Muscle of back (tissue), 11 donors: ENCODE measurements around the gene ETNK1. TPM values are rescaled to one million over a fixed set of nuclear protein-coding genes. Genes with fewer than 3 reads are reported as not detected.

Experiments used
- DNase-seq, 3 donors: peaks; one replicate each; pipeline versions ENCODE4 v3.0.0 to v3.0.0-alpha.2; 2013
- polyA plus RNA-seq, 10 donors: library from polyadenylated mRNA; unstranded; fragments of 120-200 nt; gene quantifications; one replicate each; pipeline ENCODE4 v1.2.1, GENCODE V29; 2013; ENCODE audit not compliant: insufficient read length in 10 of 10

ETNK1 gene
- polyA plus RNA-seq, 10 donors = 16.4 to 27.9 (median 23.2) TPM

DNA sequence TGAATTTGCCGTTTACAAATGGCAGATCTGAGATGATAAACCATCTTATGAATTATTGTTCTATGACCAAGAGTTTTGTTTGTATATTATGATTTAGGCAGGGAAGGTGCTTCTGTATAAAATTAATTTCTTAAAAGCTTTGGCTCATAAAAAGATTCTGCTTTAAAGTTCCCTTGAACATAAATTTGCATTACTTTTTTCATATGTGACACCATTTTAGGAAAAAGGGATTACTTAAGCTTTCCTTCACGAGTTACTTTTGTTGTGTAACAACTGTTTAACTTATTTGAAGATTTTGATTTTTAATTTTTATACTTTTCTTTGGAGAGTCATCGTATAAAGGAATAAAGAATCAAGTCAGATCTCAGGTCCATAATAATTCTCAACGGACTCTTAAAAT is 3.3 kb downstream of the ETNK1 start:
- no peak for DNase-seq

DNA sequence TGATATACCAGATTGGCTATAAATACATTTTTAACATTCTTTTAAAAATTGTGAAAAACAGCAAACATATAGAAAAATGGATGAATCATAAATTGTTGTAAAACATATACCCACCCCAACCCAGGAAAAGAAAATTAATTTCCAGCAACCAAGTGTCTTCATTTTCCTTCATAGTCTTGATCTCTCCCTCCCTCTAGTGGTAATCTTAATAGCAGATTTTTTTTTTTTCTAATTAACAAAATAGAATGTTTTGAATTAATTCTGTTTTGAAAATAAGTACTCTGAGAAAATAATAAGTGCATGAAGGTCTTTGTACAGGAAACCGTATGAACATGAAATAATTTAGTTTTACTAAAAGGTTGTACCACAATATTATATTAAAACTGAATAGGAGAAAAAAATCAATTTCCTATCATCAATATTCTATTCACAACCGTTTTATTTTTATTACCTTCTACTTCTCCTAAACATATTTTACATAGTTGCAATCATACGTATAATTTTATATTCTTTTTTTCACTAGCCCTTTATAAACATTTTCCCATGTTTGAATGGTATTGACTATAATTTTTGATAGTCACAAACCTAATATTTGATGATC is 7.0 kb downstream of the ETNK1 start:
- no peak for DNase-seq

DNA sequence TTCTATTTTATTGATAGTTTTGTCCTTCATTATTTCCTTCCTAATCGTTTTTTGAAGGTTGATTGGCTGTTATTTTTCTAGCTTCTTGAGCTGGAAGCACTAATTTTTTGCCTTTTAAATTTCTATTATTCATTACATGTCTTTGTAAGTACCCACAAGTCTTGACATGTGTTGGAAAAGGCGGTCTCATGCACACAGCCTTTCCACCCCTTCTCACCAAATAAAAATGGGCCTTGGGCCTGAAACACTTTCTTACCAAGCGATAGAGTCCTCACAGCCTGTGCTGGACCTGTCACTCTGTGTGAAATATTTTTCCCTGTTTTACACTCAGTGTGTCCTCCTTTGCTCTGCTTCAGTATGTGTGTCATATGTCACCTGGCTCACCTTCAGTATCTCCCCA is 9.9 kb downstream of the ETNK1 start:
- no peak for DNase-seq

DNA sequence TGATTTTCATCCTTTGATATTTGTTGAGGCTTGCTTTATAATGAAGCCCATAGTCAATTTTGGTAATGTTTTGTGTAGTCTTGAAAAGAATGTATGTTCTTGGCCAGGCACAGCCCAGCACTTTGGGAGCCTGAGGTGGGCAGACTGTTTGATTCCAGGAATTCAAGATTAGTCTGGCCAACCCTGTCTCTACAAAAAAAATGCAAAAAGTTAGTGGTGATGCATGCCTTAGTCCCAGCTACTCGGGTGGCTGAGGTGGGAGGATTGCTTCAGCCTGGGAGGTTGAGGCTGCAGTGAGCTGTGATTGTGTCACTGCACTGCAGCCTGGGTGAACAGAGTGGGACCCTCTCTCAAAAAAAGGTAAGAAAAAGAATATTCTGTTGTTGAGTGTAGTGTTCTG is 10.8 kb downstream of the ETNK1 start:
- no peak for DNase-seq

DNA sequence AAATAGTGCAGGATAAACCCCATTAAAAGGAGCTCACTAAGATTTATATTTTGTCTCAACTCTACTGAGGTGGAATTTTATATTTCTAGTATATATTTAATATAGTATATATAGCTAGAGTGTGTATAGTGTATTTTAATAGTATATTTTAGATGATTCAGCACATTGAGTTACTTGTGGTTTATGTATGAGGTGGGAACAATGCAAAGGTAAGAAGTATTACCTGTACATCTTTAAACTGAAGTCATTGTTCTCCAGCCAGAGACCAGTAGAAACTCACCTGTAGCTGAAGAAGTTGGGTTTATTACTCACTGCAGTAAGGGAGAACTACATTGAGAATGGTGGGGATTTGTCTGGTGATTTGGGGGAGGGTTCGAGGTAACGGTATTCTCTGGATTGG is 15.9 kb downstream of the ETNK1 start:
- no peak for DNase-seq

DNA sequence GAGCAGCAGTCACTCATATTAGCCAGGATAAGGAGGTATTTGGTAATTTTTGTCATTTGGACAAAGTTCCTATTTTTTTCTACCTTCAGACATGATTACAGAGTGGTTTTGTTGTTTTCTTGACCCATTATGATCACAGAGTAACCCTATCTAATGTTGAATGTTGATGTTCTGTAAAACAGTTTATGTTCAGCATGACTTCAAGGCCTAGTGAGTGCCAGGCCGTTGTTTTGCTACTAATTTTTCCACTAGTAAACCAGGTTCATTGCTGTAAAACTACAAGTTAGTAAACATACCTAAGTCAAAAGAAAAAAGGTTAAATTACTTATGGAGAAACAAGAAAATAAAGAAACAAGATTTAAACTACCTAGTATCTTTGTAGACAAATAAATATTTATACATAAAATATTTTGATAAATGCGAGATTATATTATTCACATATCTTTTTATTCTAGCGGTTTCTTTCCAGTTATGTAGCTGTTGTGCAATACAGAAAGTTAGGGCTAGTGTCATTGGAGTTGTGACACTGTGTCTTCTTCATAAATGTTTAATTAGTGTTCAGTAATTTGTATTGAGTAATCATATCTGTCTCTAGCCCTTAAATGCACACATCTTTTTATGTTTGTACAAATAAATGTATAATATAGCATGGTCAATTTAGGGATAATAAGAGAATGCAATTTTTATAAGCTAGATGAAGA is 16.5 kb downstream of the ETNK1 start:
- DNase-seq = no peak

DNA sequence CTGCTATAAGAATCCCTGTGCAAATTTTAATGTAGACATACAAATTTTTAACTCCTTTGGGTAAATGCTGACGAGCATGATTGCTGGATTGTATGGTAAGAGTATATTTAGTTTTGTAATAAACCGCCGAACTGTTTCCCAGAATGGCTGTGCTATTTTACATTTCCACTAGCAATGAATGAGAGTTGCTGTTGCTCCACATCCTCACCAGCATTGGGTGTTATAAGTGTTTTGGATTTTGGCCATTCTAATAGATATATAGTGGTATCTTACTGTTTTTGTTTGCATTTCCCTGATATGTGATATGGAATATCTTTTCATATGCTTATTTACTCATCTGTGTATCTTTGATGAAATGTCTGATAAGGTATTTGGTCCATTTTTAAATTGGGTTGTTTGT is 23.7 kb downstream of the ETNK1 start:
- no peak for DNase-seq

DNA sequence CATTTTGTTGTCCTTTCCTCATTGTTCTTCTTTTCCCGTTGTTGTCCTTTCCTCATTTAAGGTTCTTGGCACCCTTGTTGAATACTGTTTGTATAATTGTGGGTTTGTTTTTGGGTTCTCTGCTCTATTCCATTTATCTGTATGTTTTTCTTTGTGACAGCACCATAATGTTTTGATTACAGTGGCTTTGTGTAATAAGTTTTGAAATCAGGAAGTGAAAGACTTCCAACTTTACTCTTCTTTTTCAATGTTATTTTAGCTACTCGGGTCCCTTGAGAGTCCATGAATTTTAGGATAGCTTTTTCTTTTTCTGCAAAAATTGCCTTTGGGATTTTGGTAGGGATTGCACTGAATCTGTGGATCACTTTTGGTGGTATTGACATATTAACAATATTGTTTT is 28.1 kb downstream of the ETNK1 start:
- DNase-seq = no peak

DNA sequence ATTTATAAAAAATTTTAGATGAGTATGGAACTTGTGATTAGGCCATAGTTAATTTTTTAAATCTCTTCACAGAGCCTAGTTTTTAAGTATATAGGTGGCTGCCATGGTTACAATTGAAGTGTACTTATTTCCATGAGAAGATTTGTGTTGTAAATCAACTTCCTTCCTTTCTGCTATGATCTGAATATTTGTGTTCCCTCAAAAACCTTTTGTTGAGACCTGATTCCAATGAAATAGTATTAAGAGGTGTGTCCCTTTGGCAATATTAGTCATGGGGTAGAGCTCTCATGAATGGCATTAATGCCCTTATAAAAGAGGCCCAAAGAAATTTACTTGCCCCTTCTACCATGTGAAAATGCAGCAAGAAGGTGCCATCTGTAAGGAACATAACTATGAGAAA is 28.8 kb downstream of the ETNK1 start:
- DNase-seq = no peak

DNA sequence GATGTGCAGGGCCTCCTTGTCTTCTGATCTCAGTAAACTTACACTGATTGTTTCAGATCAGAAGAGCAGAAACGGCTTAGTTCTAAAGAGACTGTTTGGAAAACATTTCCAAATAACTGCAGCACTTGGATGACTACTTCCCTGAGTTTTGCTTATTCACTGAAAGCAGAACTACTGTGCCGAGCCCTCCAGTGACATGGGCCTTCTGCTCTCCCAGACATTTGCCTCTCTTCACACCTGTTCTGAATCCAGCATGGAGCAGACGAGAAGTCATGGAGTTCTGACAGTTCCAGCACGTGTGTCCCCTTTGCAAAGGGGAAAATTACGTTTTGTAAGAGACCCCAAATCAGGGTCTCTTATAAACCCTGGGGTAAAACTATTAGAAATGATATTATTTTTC is 31.4 kb downstream of the ETNK1 start:
- DNase-seq = peak in 1 of 3 donors; percentile 7

DNA sequence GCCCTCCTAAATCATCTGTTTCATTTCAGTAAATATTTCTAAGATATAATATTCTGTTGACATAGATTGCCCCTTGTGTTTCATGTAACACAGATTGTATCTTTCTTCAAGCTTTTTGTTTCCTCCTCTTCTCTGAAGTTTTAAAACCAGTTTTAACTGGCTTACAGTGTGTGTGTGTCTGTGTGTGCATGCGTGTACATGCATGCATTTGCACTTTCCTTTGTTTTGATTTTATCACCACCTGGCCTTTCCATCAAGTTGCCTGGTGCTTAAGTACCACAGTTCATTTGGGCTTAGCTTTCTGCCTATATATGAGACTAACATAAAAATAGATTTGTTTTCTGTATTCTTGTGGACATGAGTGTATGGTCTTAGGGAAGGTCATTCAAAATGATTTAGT is 31.9 kb downstream of the ETNK1 start:
- no peak for DNase-seq

DNA sequence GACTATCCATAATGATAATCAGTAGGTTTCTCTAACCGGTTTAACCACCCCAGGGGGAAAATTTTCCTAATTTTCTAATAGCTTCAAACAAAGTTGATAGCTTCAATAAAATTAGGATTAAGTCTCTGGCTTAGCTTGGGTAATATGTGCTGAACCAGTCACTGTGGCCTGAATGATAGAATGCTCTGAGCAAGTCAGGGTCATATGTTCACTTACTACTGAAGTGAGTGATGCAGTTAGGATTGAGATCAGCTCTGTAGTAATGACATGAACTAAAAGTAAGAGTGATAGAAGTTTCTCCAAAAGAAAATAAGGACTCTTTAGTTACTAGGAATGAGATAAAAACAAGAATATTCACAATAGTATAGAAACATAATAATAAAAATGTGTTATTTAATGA is 32.6 kb downstream of the ETNK1 start:
- no peak for DNase-seq

DNA sequence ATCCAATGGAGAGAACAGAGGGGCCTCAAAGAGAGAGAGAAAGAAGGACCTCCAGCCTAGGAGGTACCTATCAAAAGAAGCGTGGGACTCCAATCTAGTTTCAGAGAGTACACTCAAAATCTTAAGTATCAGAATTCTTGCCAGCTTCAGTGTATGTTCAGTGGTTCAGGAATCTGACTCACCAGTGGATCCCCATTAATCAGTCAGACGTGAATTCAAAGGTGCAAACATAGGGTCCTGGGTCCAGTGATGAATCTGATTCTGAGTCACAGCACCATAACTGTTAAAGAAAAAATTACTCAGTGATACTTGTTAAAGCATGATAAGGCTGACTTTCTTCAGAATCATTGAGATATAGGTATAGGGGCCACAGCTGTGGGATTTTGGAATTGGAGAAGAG is 33.2 kb downstream of the ETNK1 start:
- peak in 1 of 3 donors; percentile 45 for DNase-seq

DNA sequence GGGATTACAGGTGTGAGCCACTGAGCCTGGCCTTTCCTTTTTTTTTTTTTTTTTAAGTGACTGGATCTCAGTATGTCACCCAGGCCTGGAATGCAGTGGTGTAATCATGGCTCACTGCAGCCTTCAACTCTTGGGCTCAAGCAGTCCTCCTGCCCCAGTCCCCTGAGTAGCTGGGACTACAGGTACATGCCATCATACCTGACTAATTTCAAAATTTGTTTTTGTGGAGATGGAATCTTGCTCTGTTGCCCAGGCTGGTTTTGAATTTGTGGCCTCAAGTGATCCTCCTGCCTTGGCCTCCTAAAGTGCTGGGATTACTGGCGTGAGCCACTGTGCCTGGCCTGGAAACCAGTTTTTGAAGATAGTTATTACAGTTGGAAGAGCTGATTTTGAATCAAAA is 37.4 kb downstream of the ETNK1 start:
- no peak for DNase-seq

DNA sequence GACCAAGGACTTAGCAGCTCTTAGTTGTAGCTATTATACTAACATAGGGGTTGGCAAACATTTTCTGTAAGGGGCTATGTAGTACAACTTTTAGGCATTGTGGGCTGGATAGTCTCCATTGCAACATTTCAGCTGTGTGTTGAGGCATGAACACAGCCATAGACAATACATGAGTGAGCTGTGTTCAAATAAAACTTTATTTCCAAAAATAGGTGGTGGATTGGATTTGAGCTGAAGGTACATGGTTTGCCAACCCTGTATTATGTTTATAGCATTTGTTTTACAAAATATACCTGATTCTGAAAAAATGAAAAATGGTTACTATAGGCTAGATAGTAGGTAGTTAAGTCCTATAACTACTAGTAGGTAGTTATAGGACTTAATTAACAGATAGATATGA is 40.5 kb downstream of the ETNK1 start:
- DNase-seq = no peak

DNA sequence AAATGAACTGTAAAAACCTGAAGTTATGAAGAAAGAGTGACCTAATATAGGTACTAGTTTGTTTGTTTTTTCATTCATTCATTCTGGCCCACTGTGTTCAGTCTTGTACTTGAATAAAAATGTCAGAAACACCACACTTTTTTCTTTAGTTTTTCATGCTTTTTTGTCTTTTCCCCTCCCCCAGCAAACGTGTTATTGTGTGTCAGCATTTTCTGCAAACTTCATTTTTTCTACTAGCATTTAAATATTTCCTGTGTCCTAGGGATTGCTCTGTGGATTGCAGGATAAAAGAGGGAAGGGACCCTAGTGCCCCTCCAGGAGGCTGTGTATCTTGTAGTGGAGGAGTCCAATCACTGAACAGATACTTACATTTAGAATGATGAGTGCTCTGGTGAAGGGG is 42.2 kb downstream of the ETNK1 start:
- DNase-seq = no peak

DNA sequence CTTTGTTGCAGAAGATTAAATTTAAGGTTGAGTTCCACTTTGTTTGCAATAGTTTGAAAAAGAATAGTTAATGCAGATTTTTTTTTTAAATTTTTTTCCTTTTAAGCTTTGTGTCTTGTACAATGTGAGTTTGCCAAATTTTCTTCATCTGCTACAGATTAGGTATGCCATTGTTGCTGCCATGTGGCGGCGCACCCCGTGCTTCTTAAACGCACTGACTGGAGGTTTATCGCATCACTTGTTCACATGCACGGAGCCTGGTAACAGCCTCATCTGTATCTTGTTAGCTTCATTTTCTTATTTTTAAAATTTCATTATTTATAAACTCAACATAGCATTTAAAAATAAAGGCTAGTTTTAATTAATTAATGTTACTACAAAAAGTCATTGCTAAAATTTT is 43.5 kb downstream of the ETNK1 start:
- no peak for DNase-seq

DNA sequence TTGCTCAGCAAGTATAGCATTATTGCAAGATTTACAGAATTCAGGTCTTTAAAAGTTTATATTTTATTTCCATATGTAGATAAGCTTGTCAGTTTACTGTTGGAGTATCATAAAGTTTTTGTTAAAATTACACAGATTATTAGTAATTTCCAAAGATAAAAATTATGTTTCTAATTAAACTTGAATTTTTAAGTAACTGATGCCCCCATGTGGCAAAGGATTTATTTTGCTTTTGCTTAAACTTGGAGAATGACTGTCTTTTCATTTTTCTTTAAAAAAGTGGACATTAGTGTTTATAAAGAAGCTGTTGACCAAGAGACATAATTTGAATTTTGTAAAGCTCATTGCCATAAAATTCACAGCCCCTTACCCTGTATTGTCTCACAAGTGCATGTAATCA is 45.8 kb downstream of the ETNK1 start:
- no peak for DNase-seq

DNA sequence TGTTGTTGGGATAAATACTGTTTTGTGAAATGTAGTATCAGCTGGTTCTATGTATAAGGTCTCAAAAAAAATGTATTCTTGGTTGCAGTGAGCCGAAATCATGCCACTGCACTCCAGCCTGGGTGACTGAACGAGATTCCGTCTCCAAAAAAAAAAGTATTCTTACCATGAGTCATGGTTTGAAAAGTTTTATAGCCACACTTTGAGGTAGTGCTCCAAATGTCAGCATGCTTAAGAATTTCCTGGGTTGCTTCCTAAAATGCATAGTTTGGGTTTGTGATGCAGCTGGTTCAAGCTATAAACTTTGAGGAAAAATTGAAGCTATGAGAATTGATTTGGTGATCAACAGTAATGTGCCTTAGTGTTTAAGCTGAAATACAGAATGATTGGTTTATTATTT is 48.0 kb downstream of the ETNK1 start:
- peak in 1 of 3 donors; percentile 34 for DNase-seq

DNA sequence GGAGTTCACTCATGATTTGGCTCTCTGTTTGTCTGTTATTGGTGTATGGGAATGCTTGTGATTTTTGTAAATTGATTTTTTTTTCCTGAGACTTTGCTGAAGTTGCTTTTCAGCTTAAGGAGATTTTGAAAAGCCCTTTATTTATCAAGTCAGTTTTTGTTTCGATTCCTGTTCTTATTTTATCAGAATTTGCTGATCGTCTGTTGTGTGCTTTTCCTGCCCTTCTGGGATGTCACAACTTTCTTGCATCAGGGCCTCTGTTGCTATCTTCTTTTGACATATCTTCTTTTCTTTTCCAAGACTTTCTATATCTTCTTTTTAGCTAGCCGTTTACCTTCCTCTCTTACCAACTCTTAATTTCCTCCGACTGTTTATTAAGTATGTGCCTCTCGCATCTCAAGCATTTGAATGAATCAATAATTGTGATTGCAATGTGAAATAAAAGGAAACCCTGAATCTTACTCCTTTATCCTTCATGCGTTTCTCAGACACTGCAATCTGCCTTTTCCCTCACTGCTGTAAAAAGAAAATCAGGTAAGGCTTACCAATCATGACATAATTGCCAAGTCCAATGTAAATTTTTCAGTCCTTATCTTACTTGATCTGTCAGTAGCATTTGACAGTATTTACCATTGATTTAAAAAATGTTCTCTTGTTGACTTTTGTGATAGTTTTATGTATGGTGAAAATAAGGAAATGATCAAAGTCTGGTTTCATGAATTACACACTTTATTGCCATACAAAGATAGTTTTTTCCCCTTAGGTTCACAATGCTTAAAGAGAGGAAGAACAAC is 53.0 kb downstream of the ETNK1 start:
- no peak for DNase-seq

DNA sequence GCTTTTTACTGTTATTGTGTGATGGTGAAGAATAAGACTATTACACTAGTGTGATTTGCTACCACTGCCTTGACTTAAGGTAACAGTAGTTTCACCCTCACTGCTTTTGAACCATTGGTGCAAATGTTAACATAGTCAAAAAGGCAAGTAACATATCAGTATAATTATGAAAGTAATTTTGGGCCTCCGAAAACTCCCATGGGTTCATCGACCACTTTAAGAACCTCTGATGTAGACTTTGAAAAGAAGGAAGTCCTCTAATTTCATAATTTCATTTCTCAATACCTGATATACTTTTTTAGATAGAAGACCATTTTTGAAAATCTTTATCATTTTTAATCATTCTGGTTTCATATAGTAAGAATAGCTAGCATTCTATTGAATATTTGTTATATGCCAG is 57.7 kb downstream of the ETNK1 start:
- DNase-seq = no peak

DNA sequence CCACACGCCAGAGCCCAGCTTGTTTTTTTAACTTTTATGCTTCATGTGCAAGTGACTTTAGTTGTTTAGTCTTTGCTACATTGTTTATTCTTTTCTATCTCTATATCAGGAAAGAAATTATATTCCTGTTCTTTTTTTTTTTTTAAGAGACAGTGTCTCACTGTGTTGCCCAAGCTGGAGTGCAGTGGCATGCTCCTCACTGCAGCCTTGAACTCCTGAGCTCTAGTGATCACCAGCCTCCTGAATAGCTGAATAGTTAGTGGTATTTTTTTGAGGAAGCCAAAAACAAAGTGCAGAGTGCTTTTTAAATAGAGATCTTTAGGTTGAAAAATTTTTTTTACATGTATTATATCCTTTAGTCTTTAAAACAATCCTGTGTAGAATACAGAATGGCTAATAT is 58.2 kb downstream of the ETNK1 start:
- no peak for DNase-seq
